Trophoblast cell (in vitro differentiated cells and primary cell): ENCODE measurements around the gene PGM2.

Experiments used
- DNase-seq, 2 donors: peaks; one replicate each; pipeline ENCODE4 v3.0.0-alpha.2; 2016
- H2AFZ ChIP-seq: 2 replicates; pipeline ENCODE4 v1.6.1; 2013; ENCODE audit warnings: low read length, moderate library complexity, mild to moderate bottlenecking; ENCODE audit not compliant: insufficient read depth, poor library complexity
- H2AK5ac ChIP-seq: 2 replicates; pipeline ENCODE4 v1.6.1; 2013; ENCODE audit warnings: mild to moderate bottlenecking, low read length
- H2BK120ac ChIP-seq: 2 replicates; pipeline ENCODE4 v1.6.1; 2013; ENCODE audit warnings: low read length, mild to moderate bottlenecking, moderate library complexity; ENCODE audit not compliant: insufficient read depth, poor library complexity
- H2BK12ac ChIP-seq: 2 replicates; pipeline ENCODE4 v1.6.1; 2013; ENCODE audit warnings: mild to moderate bottlenecking, low read length, moderate library complexity
- H2BK5ac ChIP-seq: 2 replicates; pipeline ENCODE4 v1.6.1; 2013; ENCODE audit warnings: low read length, low read depth, moderate library complexity, mild to moderate bottlenecking; ENCODE audit not compliant: poor library complexity
- H3K14ac ChIP-seq: 2 replicates; pipeline ENCODE4 v1.6.1; 2013; ENCODE audit warnings: mild to moderate bottlenecking, low read length
- H3K18ac ChIP-seq: 2 replicates; pipeline ENCODE4 v1.6.1; 2013; ENCODE audit warnings: mild to moderate bottlenecking, low read length
- H3K23ac ChIP-seq: 2 replicates; pipeline ENCODE4 v1.6.1; 2013; ENCODE audit warnings: low read length
- H3K27ac ChIP-seq: 2 replicates; pipeline ENCODE4 v1.5.1; 2013; ENCODE audit warnings: low read depth, mild to moderate bottlenecking, inconsistent platforms, low read length, moderate library complexity
- H3K27me3 ChIP-seq: 2 replicates; pipeline ENCODE4 v1.6.1; 2013; ENCODE audit warnings: inconsistent platforms, mild to moderate bottlenecking, low read length, moderate library complexity; ENCODE audit not compliant: insufficient read depth
- H3K36me3 ChIP-seq, 2 experiments: 1 replicate in 1 of 2; 2 replicates in 1 of 2; pipeline ENCODE4 v1.6.1; 2013; ENCODE audit warnings: low read length in 2 of 2, mild to moderate bottlenecking in 2 of 2, moderate library complexity in 1 of 2; ENCODE audit not compliant: insufficient read depth in 2 of 2, control insufficient read depth in 1 of 2
- H3K4ac ChIP-seq: 2 replicates; pipeline ENCODE4 v1.6.1; 2013; ENCODE audit warnings: low read depth, mild to moderate bottlenecking, low read length, moderate library complexity
- H3K4me1 ChIP-seq, 2 experiments: 1 replicate in 1 of 2; 2 replicates in 1 of 2; pipeline ENCODE4 v1.6.1; 2013; ENCODE audit warnings: low read length in 2 of 2, mild to moderate bottlenecking in 2 of 2, moderate library complexity in 1 of 2; ENCODE audit not compliant: insufficient read depth in 2 of 2, control insufficient read depth in 1 of 2
- H3K4me2 ChIP-seq: 2 replicates; pipeline ENCODE4 v1.6.1; 2013; ENCODE audit warnings: inconsistent platforms, mild to moderate bottlenecking, low read length, moderate library complexity
- H3K4me3 ChIP-seq: 2 replicates; pipeline ENCODE4 v1.5.1; 2013; ENCODE audit warnings: mild to moderate bottlenecking, low read depth, low read length, inconsistent platforms
- H3K79me1 ChIP-seq: one replicate; pipeline ENCODE4 v1.6.1; 2013; ENCODE audit warnings: low read length
- H3K79me2 ChIP-seq: 2 replicates; pipeline ENCODE4 v1.6.1; 2013; ENCODE audit warnings: low read length, mild to moderate bottlenecking; ENCODE audit not compliant: control insufficient read depth, insufficient read depth, poor library complexity
- H3K9ac ChIP-seq: 2 replicates; pipeline ENCODE4 v1.6.1; 2013; ENCODE audit warnings: mild to moderate bottlenecking, low read length
- H3K9me3 ChIP-seq: 2 replicates; pipeline ENCODE4 v1.6.1; 2013; ENCODE audit warnings: low read depth, mild to moderate bottlenecking, control low read depth, inconsistent platforms, low read length; ENCODE audit not compliant: insufficient read depth
- H4K12ac ChIP-seq: 2 replicates; pipeline ENCODE4 v1.6.1; 2013; ENCODE audit warnings: low read depth, mild to moderate bottlenecking, low read length, moderate library complexity
- H4K8ac ChIP-seq: 2 replicates; pipeline ENCODE4 v1.6.1; 2013; ENCODE audit warnings: low read depth, mild to moderate bottlenecking, low read length, moderate library complexity
- H4K91ac ChIP-seq: one replicate; pipeline ENCODE4 v1.6.1; 2013; ENCODE audit warnings: low read depth, mild to moderate bottlenecking, low read length, moderate library complexity
- WGBS: extraction: QIAGEN DNeasy Blood & Tissue Kit; methylation state at CpG from one replicate; pipeline ENCODE4 v1.1.7; 2013; ENCODE audit warnings: missing lambda C conversion rate; ENCODE audit not compliant: insufficient read length, insufficient coverage; ENCODE audit errors: extremely low coverage; 5-methylcytosine and 5-hydroxymethylcytosine counted together

The PGM2 gene

DNA sequence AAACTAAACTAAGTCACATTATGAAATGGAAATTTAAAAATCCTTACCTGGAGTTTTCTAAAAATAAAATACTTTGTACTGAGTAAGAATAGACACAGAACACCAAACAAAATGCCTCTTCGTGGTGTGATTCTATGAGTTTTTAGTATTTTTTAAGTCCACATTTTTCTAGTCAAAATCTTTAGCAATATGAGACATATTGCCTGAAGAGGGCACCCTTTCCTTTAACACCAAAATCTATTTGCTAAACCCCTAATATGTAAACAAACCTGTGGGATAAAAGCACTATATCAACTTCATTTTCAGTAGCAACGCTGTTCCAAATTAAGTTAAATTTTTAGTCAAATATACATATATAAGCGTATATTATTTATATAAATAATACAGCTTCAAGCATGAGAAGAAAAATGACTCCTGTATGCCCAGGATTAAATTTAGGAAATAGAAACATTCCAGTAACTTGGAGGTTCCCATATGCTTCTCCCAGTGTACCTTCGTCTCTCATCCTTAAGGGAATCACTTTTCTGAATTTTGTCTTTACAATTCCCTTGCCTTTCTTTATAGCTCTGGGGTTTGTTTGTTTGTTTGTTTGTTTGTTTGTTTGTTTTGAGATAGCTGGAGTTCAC lies 23.0 kb upstream of the PGM2 start:
- H3K9me3 ChIP-seq: no peaks in the 10 kb centered on the region
- no peaks in the 10 kb centered on the region for H3K36me3 ChIP-seq
- no CpG with 5 or more reads among the region's 4 CpGs for WGBS
- no peak overlapping the region for H2AK5ac ChIP-seq
- no peak overlapping the region for H3K9ac ChIP-seq
- no peaks in the 10 kb centered on the region for H3K4me1 ChIP-seq
- no peak overlapping the region for H2BK120ac ChIP-seq
- no peak overlapping the region for H4K12ac ChIP-seq
- H2AFZ ChIP-seq: no peak overlapping the region
- peak overlapping the region; percentile 0 for H4K91ac ChIP-seq
- no peak overlapping the region for H3K27ac ChIP-seq
- no peak overlapping the region for H3K4me2 ChIP-seq
- no peaks in the 10 kb centered on the region for H3K27me3 ChIP-seq
- no peak overlapping the region for H3K4me3 ChIP-seq
- H2BK5ac ChIP-seq: no peak overlapping the region
- no peak overlapping the region for H4K8ac ChIP-seq
- DNase-seq: peak in 1 of 2 donors; percentile 60
- no peaks in the 10 kb centered on the region for H3K79me2 ChIP-seq
- H3K23ac ChIP-seq: no peak overlapping the region
- H3K79me1 ChIP-seq: peaks cover 2% of the 10 kb centered on the region
- H3K18ac ChIP-seq: no peak overlapping the region
- H3K14ac ChIP-seq: no peak overlapping the region
- no peak overlapping the region for H2BK12ac ChIP-seq
- no peak overlapping the region for H3K4ac ChIP-seq

GRCh38 chr4:37805091-37805490 lies 21.4 kb upstream of the PGM2 start:
- Histone ChIP-seq H2AK5ac (no peak overlapping the region), H3K18ac (no peak overlapping the region), H3K23ac (no peak overlapping the region), H2BK12ac (no peak overlapping the region), H3K4ac (no peak overlapping the region), H3K9ac (no peak overlapping the region), H3K27ac (no peak overlapping the region), H3K4me3 (no peak overlapping the region), H4K91ac (no peak overlapping the region), H2BK120ac (no peak overlapping the region), H2AFZ (no peak overlapping the region), H3K79me2 (no peaks in the 10 kb centered on the region), H4K8ac (no peak overlapping the region), H2BK5ac (no peak overlapping the region), H3K4me1 (no peaks in the 10 kb centered on the region), H4K12ac (no peak overlapping the region), H3K9me3 (no peaks in the 10 kb centered on the region), H3K4me2 (no peak overlapping the region), H3K79me1 (peaks cover 2% of the 10 kb centered on the region), H3K36me3 (no peaks in the 10 kb centered on the region), H3K27me3 (no peaks in the 10 kb centered on the region), H3K14ac (no peak overlapping the region)
- WGBS: no CpG with 5 or more reads among the region's 5 CpGs
- no peak for DNase-seq

GRCh38 chr4:37812713-37813112 lies 13.8 kb upstream of the PGM2 start:
- Histone ChIP-seq H3K4me1 (no peaks in the 10 kb centered on the region), H3K79me1 (peaks cover 2% of the 10 kb centered on the region), H4K91ac (peak overlapping the region; percentile 85), H3K4ac (no peak overlapping the region), H4K12ac (no peak overlapping the region), H3K4me2 (no peak overlapping the region), H2AFZ (no peak overlapping the region), H4K8ac (no peak overlapping the region), H3K4me3 (no peak overlapping the region), H3K9me3 (no peaks in the 10 kb centered on the region), H3K23ac (no peak overlapping the region), H2BK12ac (no peak overlapping the region), H3K36me3 (no peaks in the 10 kb centered on the region), H3K9ac (no peak overlapping the region), H3K27me3 (no peaks in the 10 kb centered on the region), H2BK120ac (no peak overlapping the region), H3K79me2 (no peaks in the 10 kb centered on the region), H3K27ac (no peak overlapping the region), H3K18ac (no peak overlapping the region), H2AK5ac (no peak overlapping the region), H2BK5ac (no peak overlapping the region), H3K14ac (no peak overlapping the region)
- peak; percentile 4 to 55 for DNase-seq
- no CpG with 5 or more reads among the region's 1 CpG for whole genome bisulfite sequencing

DNA sequence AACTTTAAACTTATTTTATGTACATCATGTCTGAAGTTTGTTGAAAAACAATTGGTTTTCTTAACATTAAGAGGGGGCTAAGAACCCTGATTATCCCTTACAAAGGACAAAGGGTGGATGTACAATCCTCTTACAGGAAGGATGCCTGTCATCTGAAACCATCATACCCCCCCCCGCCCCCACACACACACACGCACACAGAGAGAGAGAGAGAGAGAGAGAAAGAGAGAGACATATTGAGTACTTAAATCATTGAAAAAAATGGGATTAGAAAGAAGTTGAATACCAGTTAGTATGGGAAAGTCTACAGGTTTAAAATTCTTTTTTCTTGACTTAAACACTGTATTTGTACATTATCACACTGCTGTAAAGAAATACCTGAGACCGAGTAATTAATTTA lies 10.9 kb upstream of the PGM2 start:
- Histone ChIP-seq H3K4me3 (no peak overlapping the region), H3K79me1 (peaks cover 2% of the 10 kb centered on the region), H3K18ac (no peak overlapping the region), H3K4me1 (no peaks in the 10 kb centered on the region), H3K14ac (no peak overlapping the region), H3K27me3 (no peaks in the 10 kb centered on the region), H4K91ac (no peak overlapping the region), H3K23ac (no peak overlapping the region), H3K79me2 (no peaks in the 10 kb centered on the region), H3K9ac (no peak overlapping the region), H2BK12ac (no peak overlapping the region), H2BK120ac (no peak overlapping the region), H2AFZ (no peak overlapping the region), H4K8ac (no peak overlapping the region), H3K36me3 (no peaks in the 10 kb centered on the region), H3K4me2 (no peak overlapping the region), H2AK5ac (no peak overlapping the region), H3K9me3 (no peaks in the 10 kb centered on the region), H4K12ac (no peak overlapping the region), H3K27ac (no peak overlapping the region), H2BK5ac (no peak overlapping the region), H3K4ac (no peak overlapping the region)
- DNase-seq: no peak
- no CpG with 5 or more reads among the region's 3 CpGs for whole genome bisulfite sequencing
